ENCODE results near the gene TSPAN9. TPM values are rescaled to one million over a fixed set of nuclear protein-coding genes. Genes with fewer than 3 reads are reported as not detected.

TSPAN9 gene
- total and polyA plus RNA-seq, 8 donors: 1.4 to 58.3 (median 7.9) TPM

GRCh38 chr12:3202734-3203446 lies 125.7 kb downstream of the TSPAN9 start:
- TF ChIP-seq POLR2AphosphoS5 (IDR thresholded peaks at IDR 0.05): no peak
- no peak for TF ChIP-seq EP300 (IDR thresholded peaks at IDR 0.05)
- TF ChIP-seq CTCF (IDR thresholded peaks at IDR 0.05): peak in 5 of 7 experiments; percentile 86 to 96 (median 93)
- no peak for TF ChIP-seq POLR2A (IDR thresholded peaks at IDR 0.05)
- intact Hi-C loops (cut with DNase I; ENCODE audit: low total_unique reads): loop anchor here (10.0 kb wide), 1 partner anchor 68 kb away; no protein-coding TSS in a partner anchor
- 28 to 33% (median 30%) methylated on average over 8 of the region's 8 CpGs for WGBS, 5 donors
- no peaks in the 10 kb centered on the region for H3K9me3 ChIP-seq
- H3K4me3 ChIP-seq: no peak overlapping the region
- H3K27me3 ChIP-seq: peaks cover 0 to 48% (median 26%) of the 10 kb centered on the region in 3 donors
- H3K36me3 ChIP-seq: peaks cover 0 to 7% (median 0%) of the 10 kb centered on the region in 4 donors
- DNase-seq: peak; percentile 56 to 80
- no peak overlapping the region for H3K27ac ChIP-seq
- H3K4me1 ChIP-seq: peaks cover 29 to 56% (median 46%) of the 10 kb centered on the region in 4 donors

- peaks cover 0 to 44% (median 26%) of the 10 kb centered on the region in 3 donors for H3K27me3 ChIP-seq
Measured at GRCh38 chr12:3203713-3204112, 126.5 kb downstream of the TSPAN9 start.

GRCh38 chr12:3204143-3204542 lies 127.0 kb downstream of the TSPAN9 start:
- Histone ChIP-seq H3K27me3 (peaks cover 0 to 40% (median 26%) of the 10 kb centered on the region in 3 donors), H3K36me3 (peaks cover 0 to 7% (median 0%) of the 10 kb centered on the region in 4 donors), H3K4me3 (no peak overlapping the region), H3K4me1 (peaks cover 25 to 51% (median 44%) of the 10 kb centered on the region in 4 donors), H3K9me3 (no peaks in the 10 kb centered on the region), H3K27ac (no peak overlapping the region)
- intact Hi-C loops (cut with DNase I; ENCODE audit: low total_unique reads): loop anchor here (10.0 kb wide), 1 partner anchor 69 kb away; no protein-coding TSS in a partner anchor
- TF ChIP-seq EP300 (IDR thresholded peaks at IDR 0.05): no peak
- no peak for TF ChIP-seq CTCF (IDR thresholded peaks at IDR 0.05)
- no peak for TF ChIP-seq POLR2AphosphoS5 (IDR thresholded peaks at IDR 0.05)
- no peak for TF ChIP-seq POLR2A (IDR thresholded peaks at IDR 0.05)
- DNase-seq: no peak
- WGBS, 5 donors: 88 to 95% (median 92%) methylated on average over 10 of the region's 10 CpGs

More at GRCh38 chr12:3203713-3204112, 126.5 kb downstream of the TSPAN9 start:
- no peak overlapping the region for H3K4me3 ChIP-seq
- 39 to 71% (median 68%) methylated on average over 2 of the region's 2 CpGs for WGBS, 5 donors
- peaks cover 29 to 56% (median 46%) of the 10 kb centered on the region in 4 donors for H3K4me1 ChIP-seq
- no peak for DNase-seq
- TF ChIP-seq CTCF (IDR thresholded peaks at IDR 0.05): no peak
- TF ChIP-seq POLR2A (IDR thresholded peaks at IDR 0.05): no peak
- no peak for TF ChIP-seq POLR2AphosphoS5 (IDR thresholded peaks at IDR 0.05)
- no peak for TF ChIP-seq EP300 (IDR thresholded peaks at IDR 0.05)
- peaks cover 0 to 7% (median 0%) of the 10 kb centered on the region in 4 donors for H3K36me3 ChIP-seq
- intact Hi-C loops (cut with DNase I; ENCODE audit: low total_unique reads): loop anchor here (10.0 kb wide), 1 partner anchor 69 kb away; no protein-coding TSS in a partner anchor
- H3K9me3 ChIP-seq: no peaks in the 10 kb centered on the region
- no peak overlapping the region for H3K27ac ChIP-seq

GRCh38 chr12:3204730-3205531 lies 127.8 kb downstream of the TSPAN9 start:
- peaks cover 0 to 32% (median 20%) of the 10 kb centered on the region in 3 donors for H3K27me3 ChIP-seq
- no peak for DNase-seq
- H3K36me3 ChIP-seq: peaks cover 0 to 7% (median 0%) of the 10 kb centered on the region in 4 donors
- TF ChIP-seq POLR2A (IDR thresholded peaks at IDR 0.05) (no peak), POLR2AphosphoS5 (IDR thresholded peaks at IDR 0.05) (no peak), EP300 (IDR thresholded peaks at IDR 0.05) (no peak), CTCF (IDR thresholded peaks at IDR 0.05) (no peak)
- intact Hi-C loops (cut with DNase I; ENCODE audit: low total_unique reads): loop anchor here (10.0 kb wide), 1 partner anchor 70 kb away; no protein-coding TSS in a partner anchor
- H3K27ac ChIP-seq: no peak overlapping the region
- 71 to 87% (median 81%) methylated on average over 11 to 16 of the region's 16 CpGs for WGBS, 5 donors
- peaks cover 17 to 43% (median 36%) of the 10 kb centered on the region in 4 donors for H3K4me1 ChIP-seq
- H3K9me3 ChIP-seq: no peaks in the 10 kb centered on the region
- H3K4me3 ChIP-seq: no peak overlapping the region
